Coronary artery (tissue), 2 donors: ENCODE data around the gene CIDEB.

Experiments used
- DNase-seq: peaks from one replicate; pipeline ENCODE4 v3.0.0-alpha.2; 2017; ENCODE audit warnings: low spot score
- H3K27ac ChIP-seq, 2 donors: fragments of 200-600 bp; sonication (generic); one replicate each; pipeline ENCODE4 v1.5.1; 2016 to 2019
- H3K4me3 ChIP-seq: fragments of 200-600 bp; sonication (generic); 2 replicates; pipeline ENCODE4 v1.5.1; 2016; ENCODE audit warnings: mild to moderate bottlenecking, moderate library complexity
- CTCF ChIP-seq: fragments of 200-600 bp; sonication (generic); IDR thresholded peaks from one replicate; pipeline ENCODE4 v1.5.1; 2019; ENCODE audit warnings: antibody characterized with exemption

Gene CIDEB

GRCh38 chr14:24325041-24325530, 17.3 kb upstream of the CIDEB start:
- no peak for DNase-seq
- Histone ChIP-seq H3K4me3 (no peak overlapping the region), H3K27ac (no peak overlapping the region)
- no peak for TF ChIP-seq CTCF

GRCh38 chr14:24324024-24324423, 16.2 kb upstream of the CIDEB start:
- Histone ChIP-seq H3K4me3 (no peak overlapping the region), H3K27ac (no peak overlapping the region)
- DNase-seq: no peak
- TF ChIP-seq CTCF: no peak

GRCh38 chr14:24323341-24323740, 15.6 kb upstream of the CIDEB start:
- no peak for DNase-seq
- TF ChIP-seq CTCF: no peak
- Histone ChIP-seq H3K27ac (no peak overlapping the region), H3K4me3 (no peak overlapping the region)

- DNase-seq: no peak
- no peak for TF ChIP-seq CTCF
- Histone ChIP-seq H3K27ac (no peak overlapping the region), H3K4me3 (no peak overlapping the region)
These were observed 14.9 kb upstream of the CIDEB start for GRCh38 chr14:24322672-24323071.

- no peak for TF ChIP-seq CTCF
- no peak for DNase-seq
- Histone ChIP-seq H3K4me3 (no peak overlapping the region), H3K27ac (no peak overlapping the region)
These were observed 13.6 kb upstream of the CIDEB start for GRCh38 chr14:24321212-24321975.

GRCh38 chr14:24317141-24317928, 9.6 kb upstream of the CIDEB start:
- TF ChIP-seq CTCF: no peak
- no peak overlapping the region for H3K27ac ChIP-seq
- H3K4me3 ChIP-seq: no peak overlapping the region
- no peak for DNase-seq
